ENCODE measurements around the gene EPS8L2. TPM values are rescaled to one million over a fixed set of nuclear protein-coding genes. Genes with fewer than 3 reads are reported as not detected.

EPS8L2 gene
- total RNA-seq, 1 experiment from 2014 or later, result 92.8 TPM

DNA sequence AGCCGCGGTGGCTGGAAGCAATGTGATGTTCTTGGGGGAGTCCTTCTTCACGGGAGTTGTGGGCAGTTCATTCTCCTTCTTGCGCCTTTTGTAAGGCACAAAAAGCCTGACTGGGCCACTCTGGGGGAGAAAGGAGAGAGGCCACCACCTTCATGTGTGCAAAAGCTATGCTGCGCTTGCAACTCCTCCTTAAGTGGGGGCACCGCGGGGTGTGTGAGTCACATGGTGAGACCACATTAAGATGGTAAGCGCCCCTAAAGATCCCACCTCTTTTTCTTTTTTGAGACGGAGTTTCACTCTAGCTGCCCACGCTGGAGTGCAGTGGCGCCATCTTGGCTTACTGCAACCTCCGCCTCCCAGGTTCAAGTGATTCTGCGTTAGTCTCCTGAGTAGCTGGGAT, 25.1 kb upstream of the EPS8L2 start:
- no peak overlapping the region for H3K4me2 ChIP-seq (ENCODE audit: insufficient read depth, insufficient read length, low read length)
- H3K4ac ChIP-seq (ENCODE audit: low read depth, low read length), result no peak overlapping the region
- H4K20me1 ChIP-seq (ENCODE audit: control insufficient read depth, insufficient read depth, insufficient read length), result no peaks in the 10 kb centered on the region
- no peak overlapping the region for H3K18ac ChIP-seq (ENCODE audit: insufficient read length, low read depth, low read length)
- no peak overlapping the region for H3K9ac ChIP-seq (ENCODE audit: extremely low read depth, insufficient read length, low read length)
- H2BK12ac ChIP-seq (ENCODE audit: insufficient read length, low read depth, low read length), result no peak overlapping the region
- H3K36me3 Mint-ChIP-seq (ENCODE audit: insufficient read depth in 1 of 3, low read depth in 3 of 3), result peaks cover 58 to 87% (median 80%) of the 10 kb centered on the region in 3 experiments
- H3K27ac ChIP-seq (ENCODE audit: insufficient read length, low read depth, low read length), result no peak overlapping the region
- TF ChIP-seq, protein P1, sequence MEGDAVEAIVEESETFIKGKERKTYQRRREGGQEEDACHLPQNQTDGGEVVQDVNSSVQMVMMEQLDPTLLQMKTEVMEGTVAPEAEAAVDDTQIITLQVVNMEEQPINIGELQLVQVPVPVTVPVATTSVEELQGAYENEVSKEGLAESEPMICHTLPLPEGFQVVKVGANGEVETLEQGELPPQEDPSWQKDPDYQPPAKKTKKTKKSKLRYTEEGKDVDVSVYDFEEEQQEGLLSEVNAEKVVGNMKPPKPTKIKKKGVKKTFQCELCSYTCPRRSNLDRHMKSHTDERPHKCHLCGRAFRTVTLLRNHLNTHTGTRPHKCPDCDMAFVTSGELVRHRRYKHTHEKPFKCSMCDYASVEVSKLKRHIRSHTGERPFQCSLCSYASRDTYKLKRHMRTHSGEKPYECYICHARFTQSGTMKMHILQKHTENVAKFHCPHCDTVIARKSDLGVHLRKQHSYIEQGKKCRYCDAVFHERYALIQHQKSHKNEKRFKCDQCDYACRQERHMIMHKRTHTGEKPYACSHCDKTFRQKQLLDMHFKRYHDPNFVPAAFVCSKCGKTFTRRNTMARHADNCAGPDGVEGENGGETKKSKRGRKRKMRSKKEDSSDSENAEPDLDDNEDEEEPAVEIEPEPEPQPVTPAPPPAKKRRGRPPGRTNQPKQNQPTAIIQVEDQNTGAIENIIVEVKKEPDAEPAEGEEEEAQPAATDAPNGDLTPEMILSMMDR (conservative IDR thresholded peaks at IDR 0.05), result no peak
- H2BK120ac ChIP-seq (ENCODE audit: low read depth, low read length, poor library complexity, severe bottlenecking), result no peak overlapping the region
- H3K27me3 ChIP-seq (ENCODE audit: insufficient read depth, low read length), result no peaks in the 10 kb centered on the region
- no peaks in the 10 kb centered on the region for H3K27me3 Mint-ChIP-seq (ENCODE audit: low read depth)
- H3T11ph ChIP-seq (ENCODE audit: low read length), result no peak overlapping the region
- no peak overlapping the region for H2AFZ ChIP-seq (ENCODE audit: low read length)
- H3K14ac ChIP-seq (ENCODE audit: insufficient read depth, low read length), result no peak overlapping the region
- no peaks in the 10 kb centered on the region for H3K79me2 ChIP-seq (ENCODE audit: insufficient read depth, low read length)
- H3K4me1 Mint-ChIP-seq, result peaks cover 21 to 25% of the 10 kb centered on the region in 2 experiments
- H4K5ac ChIP-seq (ENCODE audit: insufficient read length, low read depth, low read length), result no peak overlapping the region
- H3K9me3 Mint-ChIP-seq, result no peaks in the 10 kb centered on the region
- H2BK15ac ChIP-seq (ENCODE audit: low read depth, low read length), result no peak overlapping the region
- H3K23ac ChIP-seq (ENCODE audit: insufficient read length, low read depth, low read length), result no peak overlapping the region
- WGBS (ENCODE audit: extremely low coverage, insufficient read length, low lambda C conversion rate), result no CpG with 5 or more reads among the region's 13 CpGs
- no peak overlapping the region for H2AK5ac ChIP-seq (ENCODE audit: insufficient read length, low read length)
- H3K9me3 ChIP-seq (ENCODE audit: control insufficient read depth, low read depth, low read length), result no peaks in the 10 kb centered on the region
- H2BK20ac ChIP-seq (ENCODE audit: low read depth, low read length, poor library complexity, severe bottlenecking), result no peak overlapping the region
- H3K27ac Mint-ChIP-seq, result peak overlapping the region in 2 of 3 experiments; percentile 72 to 83; a peak in 4 of 7 replicates
- H2BK5ac ChIP-seq (ENCODE audit: insufficient read length, low read length), result no peak overlapping the region
- H3K4me1 ChIP-seq (ENCODE audit: insufficient read depth, low read length), result no peaks in the 10 kb centered on the region
- H3K23me2 ChIP-seq (ENCODE audit: insufficient read length, low read depth, low read length, poor library complexity, severe bottlenecking), result no peaks in the 10 kb centered on the region
- H3K79me1 ChIP-seq (ENCODE audit: insufficient read depth, low read depth, low read length, poor library complexity, severe bottlenecking), result peaks cover 3% of the 10 kb centered on the region
- no peak overlapping the region for H4K91ac ChIP-seq (ENCODE audit: insufficient read length, low read depth, low read length)
- H3K56ac ChIP-seq (ENCODE audit: insufficient read length, low read depth, low read length), result no peak overlapping the region
- H4K8ac ChIP-seq (replicated peaks; ENCODE audit: insufficient read length, low read depth, low read length), result no peak overlapping the region
- H3K4me3 Mint-ChIP-seq, result no peak overlapping the region
- no peak for DNase-seq
